Fibroblast of skin of left quadriceps (primary cell): Measurements from ENCODE around the gene AUTS2.
"Not testable (repeated sequence)": the region's sequence is repeated elsewhere in the genome, so short reads cannot be mapped to it uniquely, and the experiment has no call there.

Source experiments
- DNase-seq, 2 experiments: peaks; one replicate each; pipeline ENCODE4 v3.0.0-alpha.2; 2013; ENCODE audit warnings: low read depth in 2 of 2

The AUTS2 gene

DNA sequence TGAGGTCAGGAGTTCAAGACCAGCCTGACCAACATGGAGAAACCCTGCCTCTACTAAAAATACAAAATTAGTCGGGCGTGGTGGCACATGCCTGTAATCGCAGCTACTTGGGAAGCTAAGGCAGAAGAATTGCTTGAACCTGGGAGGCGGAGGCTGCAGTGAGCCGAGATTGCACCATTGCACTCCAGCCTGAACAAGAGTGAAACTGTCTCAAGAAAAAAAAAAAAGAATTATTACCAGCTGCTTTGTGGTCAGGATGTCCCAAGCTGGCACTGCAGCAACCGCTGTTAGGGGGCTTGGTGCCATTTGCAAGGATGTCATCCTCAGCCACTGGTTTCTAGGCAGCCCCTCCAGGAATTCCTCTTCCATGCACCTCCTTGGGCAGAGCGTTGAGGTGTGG lies 996.6 kb downstream of the AUTS2 start:
- DNase-seq, result not testable (repeated sequence)

DNA sequence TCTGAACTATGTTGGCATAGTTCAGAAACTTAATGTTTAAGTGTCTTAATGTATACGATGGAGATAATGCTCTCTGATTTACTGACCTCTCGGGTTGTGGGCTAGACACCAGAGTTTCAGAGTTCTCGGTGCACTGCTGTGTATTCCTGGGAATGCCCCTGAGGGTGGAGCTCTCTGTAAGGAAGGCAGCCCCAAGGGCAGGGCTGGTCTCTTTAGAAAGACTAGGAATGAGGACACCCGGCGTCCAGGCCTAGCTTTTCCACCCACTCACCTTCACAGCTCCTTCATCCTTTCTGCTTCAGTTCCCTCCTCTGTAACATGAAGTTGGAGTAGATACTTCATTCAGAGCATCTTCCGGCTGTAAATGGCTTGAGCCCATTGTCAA lies 997.1 kb downstream of the AUTS2 start:
- no peak for DNase-seq

DNA sequence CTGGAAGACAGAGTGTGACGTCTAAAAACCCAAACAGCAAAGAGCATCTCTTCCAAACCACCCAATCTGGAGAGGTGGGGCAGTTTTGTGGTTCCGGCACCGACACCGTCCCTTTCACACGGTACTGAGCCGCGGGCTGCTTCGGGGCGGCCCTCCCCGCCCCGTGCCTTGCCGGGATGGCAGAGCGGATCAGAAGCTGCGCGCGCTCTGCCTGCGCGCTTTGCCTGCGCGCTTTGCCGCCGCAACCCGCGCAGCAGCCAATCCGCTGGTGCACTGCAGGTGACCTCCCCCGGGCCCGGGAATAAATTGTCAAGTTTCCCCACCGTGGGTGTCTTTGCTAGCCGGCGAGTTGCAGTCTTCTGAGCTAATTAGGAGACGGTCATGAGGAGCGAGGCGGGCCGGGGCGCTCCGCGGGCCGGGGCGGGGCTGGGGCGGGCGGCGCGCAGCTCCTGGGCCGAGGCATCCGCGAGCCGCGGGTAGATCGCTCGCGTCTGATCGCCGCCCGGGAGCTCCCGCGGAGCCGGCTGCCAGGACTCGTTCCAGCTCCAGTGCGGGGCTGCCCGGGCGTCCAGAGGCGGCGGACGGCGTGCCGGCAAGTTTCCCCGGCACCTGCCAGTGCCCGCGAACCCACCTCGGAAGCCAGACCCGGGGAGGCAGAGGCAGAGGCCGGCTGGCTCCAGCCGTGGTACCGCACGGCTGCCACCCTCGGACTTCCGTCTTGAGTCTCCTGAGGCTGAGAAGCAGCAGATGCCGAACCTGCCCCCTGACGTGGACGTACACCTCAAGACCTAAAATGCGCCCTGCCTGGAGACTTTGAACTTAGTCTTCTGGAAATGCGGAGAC lies 997.7 kb downstream of the AUTS2 start:
- no peak for DNase-seq

DNA sequence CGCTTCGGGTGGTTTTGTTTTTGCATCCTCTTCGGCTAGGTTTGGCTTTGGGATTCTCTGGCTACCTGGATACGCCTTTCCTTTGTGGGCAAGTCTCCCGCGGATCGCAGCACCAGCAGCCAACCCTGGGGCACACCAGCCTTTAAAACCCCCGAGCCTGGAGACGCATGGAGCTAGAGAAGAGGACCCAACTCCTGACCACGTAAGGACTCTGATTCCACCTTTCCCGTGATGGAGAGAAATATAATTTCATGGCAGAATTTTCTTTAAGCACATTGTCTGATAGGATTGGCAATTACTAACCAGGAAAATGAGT lies 998.3 kb downstream of the AUTS2 start:
- no peak for DNase-seq

- DNase-seq, result no peak
These were observed 998.8 kb downstream of the AUTS2 start for GRCh38 chr7:70597066-70597465.

GRCh38 chr7:70598976-70599375 lies 1000.7 kb downstream of the AUTS2 start:
- DNase-seq, result no peak

DNA sequence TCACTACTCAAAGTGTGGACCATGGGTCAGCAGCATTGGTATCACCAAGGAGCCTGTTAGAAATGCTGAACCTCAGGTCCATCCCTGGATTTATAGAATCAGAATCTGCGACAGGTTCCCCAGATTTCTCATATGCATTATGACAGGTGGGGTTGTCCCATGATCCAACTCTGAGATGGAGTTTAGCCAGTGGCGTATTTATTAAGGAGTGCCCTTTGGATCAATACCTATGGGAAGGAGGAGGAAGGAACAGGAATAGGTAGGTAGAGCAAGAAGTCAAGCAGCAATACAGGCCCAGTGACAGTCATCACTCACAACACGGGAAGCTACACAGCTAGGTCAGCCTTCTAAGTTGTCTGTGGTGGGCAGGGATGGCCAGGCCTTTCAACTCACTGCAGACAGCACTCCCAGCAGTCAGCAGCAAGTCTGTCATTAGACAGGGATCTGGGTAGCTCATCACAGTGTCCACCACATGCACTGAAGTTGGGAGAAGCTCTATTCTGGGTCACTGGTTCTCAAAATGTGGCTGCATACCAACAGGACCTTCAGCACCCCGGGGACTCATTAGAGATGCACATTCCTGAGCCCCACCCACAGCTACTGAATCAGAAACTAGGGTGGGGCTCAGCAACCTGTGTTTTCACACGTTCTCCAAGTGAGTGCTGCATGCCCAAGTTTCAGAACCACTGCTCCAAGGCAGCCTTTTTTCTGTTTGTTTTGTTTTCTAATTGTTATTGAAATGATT lies 1001.3 kb downstream of the AUTS2 start:
- no peak for DNase-seq

DNA sequence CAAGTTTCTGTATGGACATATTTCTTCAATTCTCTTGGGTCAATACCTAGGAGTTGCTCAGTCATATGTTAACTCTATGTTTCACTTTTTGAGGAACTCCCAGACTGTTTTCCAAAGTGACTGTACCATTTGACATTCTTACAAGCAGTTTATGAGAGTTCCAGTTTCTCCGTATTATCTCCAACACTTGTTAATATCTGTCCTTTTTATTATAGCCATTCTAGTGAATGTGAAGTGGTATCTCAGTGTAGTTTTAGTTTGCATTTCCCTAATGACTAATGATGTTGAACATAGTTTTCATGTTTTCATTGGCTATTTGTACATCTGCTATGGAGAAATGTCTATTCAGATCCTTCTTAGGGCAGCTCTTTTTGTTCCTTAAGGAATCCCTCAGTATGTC lies 1002.7 kb downstream of the AUTS2 start:
- DNase-seq, result no peak

- DNase-seq, result no peak
These were observed 1003.8 kb downstream of the AUTS2 start for GRCh38 chr7:70602117-70602516.

DNA sequence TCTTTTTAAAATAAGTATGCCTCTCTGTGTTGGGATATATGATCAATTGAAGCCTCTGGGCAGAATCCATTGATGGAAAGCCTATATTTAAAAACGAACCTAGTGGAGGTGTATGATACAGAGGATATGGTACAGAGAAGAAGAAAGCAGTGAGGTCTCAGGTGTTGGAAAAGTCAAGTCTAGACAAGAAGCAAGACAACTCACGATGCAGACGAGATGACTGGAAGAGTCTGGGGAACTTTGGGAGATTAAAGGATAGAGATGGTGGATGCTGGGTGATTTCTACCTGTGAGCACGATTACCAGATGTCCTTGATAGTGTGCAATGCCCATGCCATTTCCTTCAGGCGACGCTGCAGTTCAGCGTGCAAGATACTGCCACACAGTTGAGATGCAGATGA lies 1009.0 kb downstream of the AUTS2 start:
- no peak for DNase-seq

DNA sequence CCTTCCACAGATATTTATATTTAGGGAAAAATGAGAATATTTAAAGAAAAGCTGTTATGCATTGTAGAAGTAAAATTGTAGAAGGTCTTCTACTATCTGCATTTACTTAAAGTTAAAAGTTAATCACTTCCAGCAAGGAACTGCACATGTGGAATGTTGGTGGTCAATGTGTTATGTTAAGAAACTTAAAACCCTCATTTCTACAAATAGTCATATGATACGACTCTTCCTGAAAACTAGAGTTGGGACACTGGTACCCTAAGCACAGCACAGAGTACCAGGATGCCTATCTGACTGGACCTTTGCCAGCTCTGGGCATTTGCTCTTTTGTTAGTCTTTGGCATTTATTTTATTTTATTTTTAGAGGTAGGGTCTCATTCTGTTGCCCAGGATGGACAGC lies 1009.5 kb downstream of the AUTS2 start:
- DNase-seq, result no peak

DNA sequence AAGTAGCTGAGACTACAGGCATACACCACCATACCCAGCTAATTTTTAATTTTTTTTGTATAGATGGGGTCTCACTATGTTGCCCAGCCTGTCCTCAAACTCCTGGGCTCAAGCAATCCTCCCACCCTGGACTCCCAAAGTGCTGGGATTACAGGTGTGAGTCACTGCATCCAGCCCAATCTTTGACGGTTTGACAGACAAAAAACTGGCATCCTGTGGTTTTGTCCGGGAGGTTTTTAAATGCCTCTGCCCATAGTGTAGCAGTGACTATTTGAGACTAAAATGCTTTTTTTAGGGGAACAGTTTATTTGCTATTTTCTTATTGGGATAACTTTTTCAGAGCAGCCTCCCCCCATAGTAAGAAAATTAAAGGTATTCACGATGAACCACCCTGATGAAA lies 1010.0 kb downstream of the AUTS2 start:
- DNase-seq, result no peak

GRCh38 chr7:70612811-70613210 lies 1014.5 kb downstream of the AUTS2 start:
- no peak for DNase-seq

DNA sequence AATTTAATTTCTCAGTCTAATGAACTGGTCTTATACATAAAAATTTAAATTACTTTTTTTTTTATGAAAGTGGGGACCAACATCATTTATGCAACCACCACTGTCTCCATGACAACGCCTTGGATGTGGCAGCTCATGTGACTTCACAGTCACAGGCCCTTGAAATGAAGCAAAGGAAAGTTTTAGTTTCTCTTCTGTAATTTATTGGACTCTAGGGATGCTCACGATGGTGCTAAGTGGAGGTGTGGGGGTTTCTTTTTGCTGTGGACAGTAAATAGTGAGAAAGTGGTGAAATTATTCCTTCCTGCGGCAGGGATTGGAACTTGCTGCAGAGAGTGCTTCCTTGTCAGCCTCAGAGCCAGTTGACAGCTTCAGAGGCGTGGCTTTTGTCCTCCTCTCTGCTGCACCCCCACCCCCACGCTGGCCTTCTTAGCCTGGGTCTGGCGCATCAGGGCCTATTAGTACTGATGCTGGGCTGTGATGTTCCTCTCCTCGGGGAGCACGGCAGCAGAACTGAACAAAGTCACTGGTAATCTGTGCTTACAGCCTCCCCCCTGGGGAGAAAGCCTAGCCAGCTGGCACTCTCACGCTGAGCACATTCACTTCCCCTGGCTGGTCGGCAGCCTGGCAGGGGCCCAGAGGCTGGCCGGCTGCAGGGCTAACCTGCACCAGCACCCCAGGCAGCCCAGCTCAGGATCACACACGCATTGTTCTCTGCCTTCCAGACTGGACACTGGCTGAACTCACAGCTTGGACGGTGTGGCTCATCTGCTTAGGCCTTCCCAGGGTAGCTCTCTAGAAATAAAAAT lies 1016.2 kb downstream of the AUTS2 start:
- no peak for DNase-seq

DNA sequence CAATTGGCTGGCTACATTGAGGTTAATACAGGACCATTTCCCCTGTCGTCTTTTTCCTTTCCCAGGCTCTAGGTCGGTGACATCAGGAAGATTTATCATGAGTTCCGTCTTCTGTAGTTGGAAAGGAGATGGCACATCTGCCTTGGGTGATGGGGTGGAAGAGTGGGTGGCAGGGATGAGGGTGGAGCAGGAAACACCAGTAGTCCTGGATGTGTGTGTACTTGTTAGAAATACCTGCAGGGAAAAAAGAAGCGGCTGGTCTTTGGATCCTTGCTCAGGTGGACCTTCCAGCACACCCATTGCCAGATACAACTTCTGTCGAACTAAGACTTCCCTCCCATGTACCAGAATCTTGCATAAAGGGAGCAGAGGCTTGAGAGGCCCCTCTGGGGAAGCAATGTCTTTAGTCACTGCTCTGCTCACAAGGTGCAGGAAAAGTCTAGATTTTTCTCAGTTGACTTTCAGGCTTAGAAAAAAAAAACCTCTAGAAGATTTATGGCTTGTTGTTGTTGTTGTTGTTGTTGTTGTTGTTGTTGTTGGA lies 1016.9 kb downstream of the AUTS2 start:
- no peak for DNase-seq

GRCh38 chr7:70616211-70616610 lies 1017.9 kb downstream of the AUTS2 start:
- no peak for DNase-seq

DNA sequence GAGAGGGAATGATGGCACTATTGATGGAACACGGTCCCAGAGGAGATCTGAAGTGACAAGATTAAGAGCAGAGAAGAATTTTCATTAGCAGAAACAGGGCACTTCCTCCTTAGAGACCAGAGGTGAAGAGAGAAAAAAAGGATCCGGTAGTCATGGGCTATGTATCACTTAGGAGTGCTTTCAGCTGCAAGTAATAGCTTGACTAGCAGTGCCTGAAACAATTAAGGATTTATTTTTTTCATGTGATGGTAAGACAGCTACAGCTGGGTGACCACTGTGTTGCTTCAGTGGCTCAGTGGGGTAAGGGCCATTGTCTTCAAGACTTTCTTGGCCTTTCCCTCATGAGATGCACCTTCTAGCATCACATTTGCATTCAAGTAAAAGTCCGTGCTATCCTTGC lies 1018.5 kb downstream of the AUTS2 start:
- no peak for DNase-seq

GRCh38 chr7:70618020-70618551 lies 1019.8 kb downstream of the AUTS2 start:
- DNase-seq, result no peak

DNA sequence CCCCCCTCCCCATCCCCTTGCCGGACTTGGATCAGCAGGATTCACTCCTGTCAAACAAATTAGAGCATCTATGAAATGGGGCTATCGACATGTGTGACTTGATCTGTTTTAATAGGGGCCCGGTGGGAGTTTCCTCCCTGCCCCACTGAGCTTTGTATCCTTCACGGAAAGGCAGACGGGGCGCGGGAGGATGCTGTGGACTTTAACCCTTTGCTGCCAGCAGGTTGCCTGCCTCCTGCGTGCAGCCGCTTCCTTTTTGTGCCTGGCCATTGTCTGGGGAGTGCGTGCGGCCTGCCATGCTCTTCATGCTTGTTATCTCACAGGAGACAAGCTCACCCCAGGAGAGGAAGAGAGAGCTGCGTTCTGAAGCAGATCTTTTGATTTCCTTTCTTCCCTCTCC lies 1020.9 kb downstream of the AUTS2 start:
- DNase-seq, result no peak

DNA sequence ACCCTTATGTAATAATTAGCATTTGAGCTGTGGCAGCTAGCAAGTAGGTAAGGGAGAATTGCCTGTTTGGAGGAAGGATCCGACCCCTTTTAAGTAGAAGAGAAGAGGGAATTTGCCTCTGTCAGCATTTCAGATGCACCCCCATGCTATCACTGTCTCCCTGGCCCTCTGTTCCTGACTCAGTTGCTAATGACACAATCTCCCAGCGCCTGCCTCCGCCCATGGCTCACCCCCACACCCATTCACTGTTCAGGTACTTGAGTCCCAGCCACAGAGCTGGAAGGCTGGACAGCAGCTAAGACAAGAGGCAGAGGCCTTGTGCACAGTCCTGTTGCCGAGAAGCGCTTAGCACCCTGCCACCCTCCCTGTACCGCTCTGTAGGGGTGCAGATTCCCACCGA lies 1021.4 kb downstream of the AUTS2 start:
- DNase-seq, result no peak

DNA sequence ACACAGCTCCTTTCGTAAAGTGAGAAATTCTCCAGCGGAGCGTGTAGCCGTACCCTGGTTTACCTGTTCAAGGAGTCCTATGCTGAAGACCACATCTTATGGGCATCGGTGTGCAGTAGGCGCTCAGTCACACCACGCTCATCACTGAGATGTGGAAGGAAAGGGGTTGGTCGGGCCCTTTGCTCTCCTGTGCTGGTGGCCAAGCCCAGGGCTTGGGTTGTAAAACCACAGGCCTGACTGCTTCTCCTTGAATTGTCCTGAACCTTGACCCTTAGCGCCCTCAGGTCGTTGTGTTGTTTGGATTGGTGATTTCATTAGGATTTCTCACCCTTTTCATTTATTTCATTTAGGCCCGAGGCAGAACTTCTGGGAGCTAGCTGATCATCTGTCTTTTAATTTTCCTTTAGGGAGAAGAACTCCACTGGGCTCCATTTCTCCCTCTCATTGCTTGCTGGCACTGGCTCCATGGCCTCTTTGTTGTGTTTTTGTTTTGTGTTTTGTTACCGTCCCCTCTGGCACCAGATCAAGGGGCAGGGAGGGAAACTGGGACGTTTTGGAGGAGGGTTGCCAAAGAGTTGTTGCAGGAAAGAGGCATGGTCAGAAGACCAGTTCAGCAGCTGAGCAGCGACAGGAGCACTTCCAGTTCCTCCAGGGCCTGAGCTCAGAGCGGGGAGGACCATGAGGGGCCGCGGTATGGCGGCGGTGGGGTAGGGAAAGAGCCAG lies 1022.2 kb downstream of the AUTS2 start:
- DNase-seq, result no peak
